ENCODE measurements around the gene PLA2G4D.
"Not testable (repeated sequence)": the region's sequence is repeated elsewhere in the genome, so short reads cannot be mapped to it uniquely, and the experiment has no call there.

The PLA2G4D gene

GRCh38 chr15:42101861-42102260 is 7.5 kb upstream of the PLA2G4D start:
- Histone ChIP-seq H3K27me3 (replicated peaks) (no peaks in the 10 kb centered on the region), H3K36me3 (replicated peaks) (no peaks in the 10 kb centered on the region), H3K4me3 (ENCODE audit: low read depth, low read length) (no peak overlapping the region), H3K27ac (no peak overlapping the region)
- TF ChIP-seq CTCF (IDR thresholded peaks at IDR 0.05; ENCODE audit: low read depth, low read length, missing control alignments): no peak
- peak; percentile 34 for DNase-seq
- in situ Hi-C loops (cut with HindIII; ENCODE audit: low pct_ligation_motif_present, low sequenced_read_pairs): no loop called here

DNA sequence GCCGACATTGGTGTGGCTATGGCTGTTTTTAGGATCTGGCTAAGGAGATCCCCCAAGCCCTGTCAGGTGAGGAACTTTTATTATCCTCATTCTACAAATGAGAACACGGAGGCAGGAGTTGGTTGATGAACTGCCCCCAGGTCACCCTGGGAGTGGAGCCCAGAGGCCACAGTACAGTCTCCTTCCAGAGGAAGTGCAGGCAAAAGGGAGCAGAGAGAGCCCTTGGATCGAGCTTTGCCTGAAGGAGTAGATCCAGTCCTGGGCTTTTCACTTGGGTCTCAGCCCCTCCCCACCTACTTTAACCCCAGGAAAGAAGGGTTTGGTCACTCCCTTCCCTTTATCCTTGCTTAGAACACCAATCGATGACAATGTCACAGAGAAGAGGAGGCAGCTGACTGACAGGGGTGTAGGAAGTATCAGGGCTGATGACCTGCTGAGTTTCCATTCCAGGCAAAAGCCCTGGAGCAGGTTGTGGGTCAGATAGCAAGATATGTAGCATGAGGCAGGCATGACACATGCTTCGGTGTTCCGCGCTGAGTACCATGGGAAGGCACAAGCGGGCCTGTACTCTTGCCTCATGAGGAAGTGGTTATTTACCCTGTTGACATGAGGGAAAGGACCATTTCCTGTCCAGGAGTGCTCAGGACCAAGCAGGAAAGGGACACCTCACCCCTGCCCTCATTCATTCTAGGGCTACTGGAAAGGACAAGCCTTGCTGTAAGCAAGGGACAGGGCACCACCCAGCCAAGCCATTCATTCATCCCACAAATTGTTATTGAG is 5.8 kb upstream of the PLA2G4D start:
- TF ChIP-seq CTCF (IDR thresholded peaks at IDR 0.05; ENCODE audit: low read depth, low read length, missing control alignments): no peak
- peak; percentile 14 for DNase-seq
- in situ Hi-C loops (cut with HindIII; ENCODE audit: low pct_ligation_motif_present, low sequenced_read_pairs): no loop called here
- no peak overlapping the region for H3K4me3 ChIP-seq (ENCODE audit: low read depth, low read length)
- H3K36me3 ChIP-seq (replicated peaks): no peaks in the 10 kb centered on the region
- H3K27ac ChIP-seq: no peak overlapping the region
- no peaks in the 10 kb centered on the region for H3K27me3 ChIP-seq (replicated peaks)

- DNase-seq: no peak
- Histone ChIP-seq H3K4me3 (ENCODE audit: low read depth, low read length) (no peak overlapping the region), H3K27ac (no peak overlapping the region), H3K27me3 (replicated peaks) (no peaks in the 10 kb centered on the region), H3K36me3 (replicated peaks) (no peaks in the 10 kb centered on the region)
- no peak for TF ChIP-seq CTCF (IDR thresholded peaks at IDR 0.05; ENCODE audit: low read depth, low read length, missing control alignments)
- in situ Hi-C loops (cut with HindIII; ENCODE audit: low pct_ligation_motif_present, low sequenced_read_pairs): no loop called here
These were observed 2.7 kb upstream of the PLA2G4D start for GRCh38 chr15:42097018-42097417.

- in situ Hi-C loops (cut with HindIII; ENCODE audit: low pct_ligation_motif_present, low sequenced_read_pairs): no loop called here
- no peak overlapping the region for H3K27ac ChIP-seq
- H3K36me3 ChIP-seq (replicated peaks): no peaks in the 10 kb centered on the region
- DNase-seq: no peak
- H3K4me3 ChIP-seq (ENCODE audit: low read depth, low read length): no peak overlapping the region
- no peak for TF ChIP-seq CTCF (IDR thresholded peaks at IDR 0.05; ENCODE audit: low read depth, low read length, missing control alignments)
- peaks cover 2% of the 10 kb centered on the region for H3K27me3 ChIP-seq (replicated peaks)
These were observed 396 bp downstream of the PLA2G4D start for GRCh38 chr15:42093966-42094365.

- Histone ChIP-seq H3K27me3 (replicated peaks) (peaks cover 2% of the 10 kb centered on the region), H3K36me3 (replicated peaks) (no peaks in the 10 kb centered on the region), H3K27ac (no peak overlapping the region), H3K4me3 (ENCODE audit: low read depth, low read length) (no peak overlapping the region)
- in situ Hi-C loops (cut with HindIII; ENCODE audit: low pct_ligation_motif_present, low sequenced_read_pairs): no loop called here
- TF ChIP-seq CTCF (IDR thresholded peaks at IDR 0.05; ENCODE audit: low read depth, low read length, missing control alignments): no peak
- DNase-seq: no peak
These were observed 1.7 kb downstream of the PLA2G4D start for GRCh38 chr15:42092398-42093318.

GRCh38 chr15:42091753-42092397 is 2.5 kb downstream of the PLA2G4D start:
- DNase-seq; H3K27ac ChIP-seq; in situ Hi-C loops (cut with HindIII; ENCODE audit: low pct_ligation_motif_present, low sequenced_read_pairs); H3K4me3 ChIP-seq (ENCODE audit: low read depth, low read length); H3K27me3 ChIP-seq (replicated peaks); H3K36me3 ChIP-seq (replicated peaks): not testable (repeated sequence)
